ENCODE results near the gene THY1.
"Not testable (repeated sequence)": the region's sequence is repeated elsewhere in the genome, so short reads cannot be mapped to it uniquely, and the experiment has no call there.

THY1 gene

DNA sequence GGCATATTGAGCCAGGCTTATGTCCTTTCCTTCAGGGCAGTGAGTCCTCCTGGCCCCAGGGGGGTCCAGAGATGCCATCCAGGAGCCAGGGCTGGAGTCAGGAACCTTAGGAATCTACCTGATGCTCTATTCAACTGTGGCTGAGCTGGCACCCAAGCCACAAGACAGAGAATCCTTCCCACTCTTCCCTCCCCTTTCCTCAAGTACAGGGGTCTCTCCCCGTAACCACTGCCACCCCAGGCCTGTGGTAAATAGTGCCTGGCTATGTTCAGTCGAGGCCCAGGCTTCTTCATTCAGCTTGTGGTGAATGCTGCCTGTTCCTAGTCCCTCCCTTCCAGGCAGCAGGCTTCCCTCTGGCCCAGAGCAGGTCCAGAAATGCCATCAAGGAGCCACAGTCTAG, 45.5 kb upstream of the THY1 start:
- Histone ChIP-seq H3K27me3 (replicated peaks) (no peaks in the 10 kb centered on the region), H3K4me3 (ENCODE audit: low read depth, low read length) (no peak overlapping the region), H3K36me3 (replicated peaks) (no peaks in the 10 kb centered on the region), H3K27ac (no peak overlapping the region)
- no peak for DNase-seq
- in situ Hi-C loops (cut with HindIII; ENCODE audit: low pct_ligation_motif_present, low sequenced_read_pairs) = no loop called here
- TF ChIP-seq CTCF (IDR thresholded peaks at IDR 0.05; ENCODE audit: low read depth, low read length, missing control alignments) = no peak

DNA sequence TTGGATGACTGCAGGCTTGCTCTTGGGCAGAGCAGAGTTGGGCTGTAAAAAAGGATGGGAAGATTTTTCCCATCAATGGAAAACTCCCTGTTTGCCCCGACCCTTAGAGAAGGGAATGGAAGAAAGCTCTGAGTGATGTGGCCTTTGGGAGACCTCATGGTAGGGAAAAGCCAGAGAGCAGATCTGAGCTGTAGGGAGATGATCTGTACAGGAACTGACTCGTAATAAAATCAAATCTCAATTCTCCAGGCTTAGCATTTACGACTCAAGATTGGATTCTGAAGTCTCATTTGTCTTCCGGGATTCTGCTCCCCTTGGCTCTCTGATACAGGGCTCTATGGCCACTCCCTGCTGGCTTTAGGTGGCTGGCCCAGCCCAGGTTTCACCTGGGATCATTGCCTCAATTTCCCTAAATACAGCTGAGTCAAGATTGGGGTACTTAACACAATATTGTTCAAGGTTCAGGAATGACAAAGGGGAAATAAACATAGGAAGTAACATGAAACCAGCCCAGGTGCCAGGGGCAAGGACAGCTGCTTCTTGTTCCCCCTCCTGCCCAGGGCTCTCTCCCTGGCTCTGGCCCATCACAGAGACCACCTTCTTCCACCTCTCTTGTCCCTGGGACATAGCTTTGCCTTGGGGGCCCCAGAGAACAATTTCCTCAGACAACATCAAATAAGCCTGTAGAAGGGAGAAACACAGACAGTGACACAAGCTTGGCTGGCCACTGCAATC, 38.4 kb upstream of the THY1 start:
- in situ Hi-C loops (cut with HindIII; ENCODE audit: low pct_ligation_motif_present, low sequenced_read_pairs) = no loop called here
- peak overlapping the region; percentile 40 for H3K27ac ChIP-seq
- TF ChIP-seq CTCF (IDR thresholded peaks at IDR 0.05; ENCODE audit: low read depth, low read length, missing control alignments) = no peak
- H3K36me3 ChIP-seq (replicated peaks) = no peaks in the 10 kb centered on the region
- H3K4me3 ChIP-seq (ENCODE audit: low read depth, low read length) = no peak overlapping the region
- no peak for DNase-seq
- no peaks in the 10 kb centered on the region for H3K27me3 ChIP-seq (replicated peaks)

GRCh38 chr11:119460582-119460981, 37.6 kb upstream of the THY1 start:
- peak overlapping the region; percentile 44 for H3K27ac ChIP-seq
- H3K36me3 ChIP-seq (replicated peaks) = no peaks in the 10 kb centered on the region
- no peak for TF ChIP-seq CTCF (IDR thresholded peaks at IDR 0.05; ENCODE audit: low read depth, low read length, missing control alignments)
- H3K27me3 ChIP-seq (replicated peaks) = no peaks in the 10 kb centered on the region
- in situ Hi-C loops (cut with HindIII; ENCODE audit: low pct_ligation_motif_present, low sequenced_read_pairs) = no loop called here
- no peak overlapping the region for H3K4me3 ChIP-seq (ENCODE audit: low read depth, low read length)
- DNase-seq = peak; percentile 59

- DNase-seq = no peak
- Histone ChIP-seq H3K27ac (peak overlapping the region; percentile 44), H3K36me3 (replicated peaks) (no peaks in the 10 kb centered on the region), H3K4me3 (ENCODE audit: low read depth, low read length) (no peak overlapping the region), H3K27me3 (replicated peaks) (no peaks in the 10 kb centered on the region)
- TF ChIP-seq CTCF (IDR thresholded peaks at IDR 0.05; ENCODE audit: low read depth, low read length, missing control alignments) = no peak
- in situ Hi-C loops (cut with HindIII; ENCODE audit: low pct_ligation_motif_present, low sequenced_read_pairs) = no loop called here
Measured at GRCh38 chr11:119460097-119460496, 37.1 kb upstream of the THY1 start.

DNA sequence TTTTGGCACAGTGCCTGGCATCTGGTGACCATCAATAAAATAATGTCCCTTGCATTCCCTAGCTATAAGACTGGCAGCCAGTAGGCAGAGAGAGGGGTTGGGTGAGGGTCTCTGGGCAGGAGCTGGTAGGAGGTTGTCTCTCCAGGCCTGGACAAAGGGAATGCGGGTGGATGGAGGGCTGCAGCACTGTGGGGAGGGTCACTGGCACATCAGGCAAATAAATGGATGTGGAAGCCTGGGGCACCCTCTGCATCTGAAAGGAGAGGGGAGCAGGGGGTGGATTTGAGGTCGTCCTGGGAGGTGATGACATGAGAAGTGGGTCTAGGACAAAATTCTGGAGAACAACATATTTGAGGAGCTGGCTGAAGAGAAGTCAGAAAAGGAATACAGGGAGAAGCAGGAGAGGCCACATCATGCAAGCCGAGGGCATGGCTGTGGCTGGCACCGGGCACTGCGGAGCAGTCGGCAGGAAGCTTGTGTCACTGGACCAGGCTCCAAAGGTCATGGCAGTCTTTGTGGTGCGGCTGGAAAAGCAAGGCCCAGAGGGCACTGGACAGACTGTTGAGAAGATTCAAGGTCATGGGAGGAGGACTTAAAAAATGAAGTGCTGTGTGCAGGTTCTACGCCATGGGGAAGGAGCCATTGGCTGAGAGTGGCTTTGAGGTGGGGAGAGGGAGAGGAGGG, 36.5 kb upstream of the THY1 start:
- no peak for TF ChIP-seq CTCF (IDR thresholded peaks at IDR 0.05; ENCODE audit: low read depth, low read length, missing control alignments)
- Histone ChIP-seq H3K4me3 (ENCODE audit: low read depth, low read length) (no peak overlapping the region), H3K36me3 (replicated peaks) (no peaks in the 10 kb centered on the region), H3K27me3 (replicated peaks) (no peaks in the 10 kb centered on the region), H3K27ac (no peak overlapping the region)
- DNase-seq = no peak
- in situ Hi-C loops (cut with HindIII; ENCODE audit: low pct_ligation_motif_present, low sequenced_read_pairs) = no loop called here

GRCh38 chr11:119455708-119456107, 32.7 kb upstream of the THY1 start:
- in situ Hi-C loops (cut with HindIII; ENCODE audit: low pct_ligation_motif_present, low sequenced_read_pairs); H3K27me3 ChIP-seq (replicated peaks); H3K4me3 ChIP-seq (ENCODE audit: low read depth, low read length); DNase-seq; H3K27ac ChIP-seq; H3K36me3 ChIP-seq (replicated peaks): not testable (repeated sequence)

DNA sequence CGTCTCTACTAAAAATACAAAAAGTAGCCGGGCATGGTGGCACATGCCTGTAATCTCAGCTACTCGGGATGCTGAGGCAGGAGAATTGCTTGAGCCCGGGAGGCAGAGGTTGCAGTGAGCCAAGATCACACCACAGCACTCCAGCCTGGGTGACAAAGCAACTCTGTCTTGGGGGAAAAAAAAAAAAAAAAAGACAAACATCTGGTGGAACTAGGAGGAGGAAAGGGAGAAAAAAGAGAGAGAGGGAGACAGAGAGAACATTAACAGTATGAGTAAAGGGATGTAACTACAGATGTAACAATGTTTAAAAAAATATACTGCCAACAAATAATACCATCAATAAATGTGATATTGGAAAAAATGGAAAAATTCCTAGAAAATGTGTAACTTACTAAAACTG, 32.3 kb upstream of the THY1 start:
- DNase-seq; H3K4me3 ChIP-seq (ENCODE audit: low read depth, low read length); H3K36me3 ChIP-seq (replicated peaks); H3K27me3 ChIP-seq (replicated peaks); H3K27ac ChIP-seq; in situ Hi-C loops (cut with HindIII; ENCODE audit: low pct_ligation_motif_present, low sequenced_read_pairs): not testable (repeated sequence)
